ENCODE measurements around the gene THBS3.
"Not testable (repeated sequence)": the region's sequence is repeated elsewhere in the genome, so short reads cannot be mapped to it uniquely, and the experiment has no call there.

THBS3 gene

GRCh38 chr1:155155996-155156643 lies 51.6 kb downstream of the THBS3 start:
- not testable (repeated sequence) for DNase-seq (ENCODE audit: low read depth in 2 of 2)

Data from activated CD4-positive, alpha-beta T cell treated with anti-CD3 and anti-CD28 coated beads for 24 hours (primary cell).